Fibroblast of mammary gland (primary cell): ENCODE results near the gene DHX15.

ENCODE experiments used
- DNase-seq: peaks from one replicate; pipeline ENCODE4 v3.0.0-alpha.2; 2010; ENCODE audit warnings: low read depth
- H3K4me3 ChIP-seq: 2 replicates; pipeline ENCODE4 v1.5.1; 2011; ENCODE audit warnings: low read depth, mild to moderate bottlenecking, low read length, moderate library complexity; ENCODE audit not compliant: control insufficient read depth
- CTCF ChIP-seq: conservative IDR thresholded peaks from 2 replicates; pipeline ENCODE4 v1.5.1; 2011; ENCODE audit warnings: low read depth, low read length, inconsistent platforms; ENCODE audit not compliant: control insufficient read depth, insufficient read depth

DHX15 gene

GRCh38 chr4:24573582-24573981, 10.8 kb downstream of the DHX15 start:
- no peak for TF ChIP-seq CTCF
- DNase-seq = no peak
- H3K4me3 ChIP-seq = no peak overlapping the region

- H3K4me3 ChIP-seq = no peak overlapping the region
- no peak for DNase-seq
- TF ChIP-seq CTCF = no peak
These were observed 13.6 kb downstream of the DHX15 start for GRCh38 chr4:24570574-24571236.

- H3K4me3 ChIP-seq = no peak overlapping the region
- DNase-seq = no peak
- no peak for TF ChIP-seq CTCF
These were observed 14.2 kb downstream of the DHX15 start for GRCh38 chr4:24570172-24570571.

GRCh38 chr4:24569662-24570061, 14.7 kb downstream of the DHX15 start:
- no peak for TF ChIP-seq CTCF
- no peak for DNase-seq
- H3K4me3 ChIP-seq = no peak overlapping the region

GRCh38 chr4:24568425-24568824, 15.9 kb downstream of the DHX15 start:
- H3K4me3 ChIP-seq = no peak overlapping the region
- TF ChIP-seq CTCF = no peak
- peak; percentile 41 for DNase-seq

GRCh38 chr4:24565054-24565453, 19.3 kb downstream of the DHX15 start:
- no peak for TF ChIP-seq CTCF
- DNase-seq = no peak
- H3K4me3 ChIP-seq = no peak overlapping the region

- no peak for TF ChIP-seq CTCF
- no peak for DNase-seq
These were observed 19.9 kb downstream of the DHX15 start for GRCh38 chr4:24564488-24564887.

More at GRCh38 chr4:24564488-24564887, 19.9 kb downstream of the DHX15 start:
- H3K4me3 ChIP-seq = no peak overlapping the region
